Measurements from ENCODE around the gene AP4M1.

Gene AP4M1

GRCh38 chr7:100157334-100158228 lies 56.1 kb downstream of the AP4M1 start:
- DNase-seq (ENCODE audit: low spot score) (peak; percentile 70), FAIRE-seq (no peak)
